ENCODE results near the gene MRM1.

The MRM1 gene

GRCh38 chr17:36647636-36648035, 46.3 kb downstream of the MRM1 start:
- DNase-seq (ENCODE audit: low read depth) = no peak
- no peak overlapping the region for H3K4me3 ChIP-seq (ENCODE audit: low read depth, low read length)
- TF ChIP-seq CTCF (IDR thresholded peaks at IDR 0.05; ENCODE audit: insufficient read depth, low read depth, low read length, missing control alignments) = no peak

- no peak overlapping the region for H3K4me3 ChIP-seq (ENCODE audit: low read depth, low read length)
- TF ChIP-seq CTCF (IDR thresholded peaks at IDR 0.05; ENCODE audit: insufficient read depth, low read depth, low read length, missing control alignments) = no peak
- DNase-seq (ENCODE audit: low read depth) = no peak
Observed at GRCh38 chr17:36650096-36650775, 48.9 kb downstream of the MRM1 start.

- no peak for TF ChIP-seq CTCF (IDR thresholded peaks at IDR 0.05; ENCODE audit: insufficient read depth, low read depth, low read length, missing control alignments)
- no peak for DNase-seq (ENCODE audit: low read depth)
- no peak overlapping the region for H3K4me3 ChIP-seq (ENCODE audit: low read depth, low read length)
Observed at GRCh38 chr17:36653374-36653773, 52.0 kb downstream of the MRM1 start.

- no peak overlapping the region for H3K4me3 ChIP-seq (ENCODE audit: low read depth, low read length)
Observed at GRCh38 chr17:36653856-36654255, 52.5 kb downstream of the MRM1 start.

GRCh38 chr17:36655726-36656125, 54.3 kb downstream of the MRM1 start:
- no peak overlapping the region for H3K4me3 ChIP-seq (ENCODE audit: low read depth, low read length)
- no peak for DNase-seq (ENCODE audit: low read depth)
- TF ChIP-seq CTCF (IDR thresholded peaks at IDR 0.05; ENCODE audit: insufficient read depth, low read depth, low read length, missing control alignments) = no peak

More at GRCh38 chr17:36653856-36654255, 52.5 kb downstream of the MRM1 start:
- DNase-seq (ENCODE audit: low read depth) = no peak
- TF ChIP-seq CTCF (IDR thresholded peaks at IDR 0.05; ENCODE audit: insufficient read depth, low read depth, low read length, missing control alignments) = no peak

GRCh38 chr17:36657390-36657762, 56.0 kb downstream of the MRM1 start:
- TF ChIP-seq CTCF (IDR thresholded peaks at IDR 0.05; ENCODE audit: insufficient read depth, low read depth, low read length, missing control alignments) = no peak
- H3K4me3 ChIP-seq (ENCODE audit: low read depth, low read length) = no peak overlapping the region
- DNase-seq (ENCODE audit: low read depth) = no peak

Data from GM12865 (cell line).